SIG-M5 treated with dmso at 0.1 percent for 504 hours (cell line): ENCODE data around the gene KRTAP3-3.
A peak's percentile ranks its signal among the peaks of the same experiment; 100 is the strongest.

Experiments used
- DNase-seq: peaks from one replicate; lab custom pipeline; 2025; ENCODE audit not compliant: unreplicated experiment; lab: John Stamatoyannopoulos, UW

Gene KRTAP3-3

DNA sequence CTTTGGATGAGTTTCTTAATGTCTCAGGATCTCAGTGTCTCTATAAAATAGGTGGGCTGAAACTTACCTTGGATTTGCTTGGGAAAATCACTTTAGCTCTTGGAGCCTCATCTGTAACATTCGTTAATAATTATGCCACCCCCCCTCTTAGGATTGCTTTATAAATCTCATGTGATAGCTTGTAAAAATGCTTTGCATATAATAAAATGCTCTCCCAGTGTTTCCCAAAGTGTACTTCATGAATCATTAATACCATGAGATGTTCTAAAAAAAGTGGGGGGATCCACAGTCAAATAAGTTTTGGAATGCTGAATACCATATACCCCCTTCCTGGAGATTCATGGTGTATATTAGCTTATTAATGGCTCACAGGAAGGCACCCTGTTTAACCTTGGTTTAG lies 32.4 kb downstream of the KRTAP3-3 start:
- DNase-seq = no peak

- no peak for DNase-seq
These were observed 33.8 kb downstream of the KRTAP3-3 start for GRCh38 chr17:40960144-40960543.

DNA sequence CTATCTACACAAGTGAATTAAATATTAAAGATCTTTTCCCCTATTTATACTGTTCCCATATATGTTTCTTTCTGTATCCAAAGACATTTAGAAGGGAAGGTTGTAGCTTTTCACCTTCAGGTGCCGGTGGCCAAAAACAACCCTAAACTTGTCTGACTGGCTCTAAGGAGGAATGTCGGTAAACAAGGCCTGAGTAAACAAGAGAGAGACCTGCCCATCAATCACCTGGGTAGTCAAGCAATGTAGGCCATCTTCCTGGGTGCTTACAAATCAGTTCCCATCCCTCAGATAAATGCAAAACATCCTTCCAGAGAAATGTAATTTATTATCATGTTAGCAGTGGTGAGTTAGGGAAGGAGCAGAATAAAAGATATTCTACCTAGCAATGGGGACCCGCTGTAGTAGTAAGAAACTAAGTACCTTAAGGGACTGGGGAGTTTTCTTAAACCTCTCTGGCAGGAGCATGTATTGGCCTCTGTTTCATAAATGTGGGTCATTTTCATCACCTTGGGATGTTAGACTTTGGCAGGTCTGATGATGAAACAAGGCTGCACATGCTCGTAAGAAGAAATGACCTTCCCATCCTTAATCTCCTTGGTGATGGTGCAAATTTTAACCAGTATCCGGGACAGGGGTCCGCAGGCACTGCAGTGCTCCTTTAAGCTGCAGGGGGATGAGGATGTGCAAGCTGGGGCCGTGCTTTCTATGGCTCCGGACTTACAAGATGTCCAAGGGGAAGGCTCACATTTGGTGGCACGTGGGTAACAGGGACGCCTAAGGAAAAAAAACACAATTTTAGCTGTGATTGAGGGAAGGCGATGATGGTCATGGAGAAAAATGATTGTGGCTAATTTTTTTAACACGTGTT lies 35.6 kb downstream of the KRTAP3-3 start:
- DNase-seq = peak; percentile 40

- DNase-seq = peak; percentile 24
These were observed 37.3 kb downstream of the KRTAP3-3 start for GRCh38 chr17:40956401-40957254.

DNA sequence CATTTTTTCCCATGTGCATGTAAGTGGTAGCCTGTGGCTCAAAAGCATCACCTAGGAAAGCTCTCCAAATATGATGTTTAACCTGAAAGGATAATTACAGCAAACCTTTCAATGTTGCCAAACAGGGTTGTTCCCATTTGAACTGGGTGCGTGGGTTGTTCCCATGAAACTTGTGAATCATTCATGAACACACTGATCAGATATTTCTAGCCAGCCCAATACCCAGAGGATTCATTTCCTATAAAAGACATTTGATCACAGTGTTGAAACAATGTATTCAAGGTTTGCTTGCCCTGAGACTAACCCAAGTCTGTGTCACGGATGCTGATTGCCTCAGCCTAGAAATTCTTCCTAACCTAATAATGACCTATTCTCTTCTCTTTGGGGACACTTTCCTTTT lies 40.1 kb downstream of the KRTAP3-3 start:
- DNase-seq = no peak

DNA sequence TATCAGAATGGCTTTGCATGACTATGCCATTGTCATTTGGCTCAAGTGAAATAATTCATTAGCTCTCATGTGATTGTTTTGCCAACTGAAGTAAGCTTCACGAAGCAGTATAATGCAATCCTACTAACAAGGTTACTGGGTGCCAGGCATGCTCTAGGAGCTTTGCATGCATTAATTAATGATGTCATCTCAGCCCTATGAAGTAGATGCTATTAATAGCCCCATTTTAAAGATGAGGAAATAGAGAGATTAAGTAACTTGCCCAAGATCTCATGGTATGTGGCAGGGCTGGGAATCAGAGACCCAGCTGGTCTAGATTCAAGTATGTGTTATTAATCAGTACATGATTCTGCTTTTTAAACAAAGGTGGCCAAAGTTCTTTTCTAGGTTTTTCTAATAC lies 41.3 kb downstream of the KRTAP3-3 start:
- DNase-seq = peak; percentile 1

- no peak for DNase-seq
These were observed 41.8 kb downstream of the KRTAP3-3 start for GRCh38 chr17:40952154-40952553.

GRCh38 chr17:40951011-40951622 lies 42.8 kb downstream of the KRTAP3-3 start:
- no peak for DNase-seq

DNA sequence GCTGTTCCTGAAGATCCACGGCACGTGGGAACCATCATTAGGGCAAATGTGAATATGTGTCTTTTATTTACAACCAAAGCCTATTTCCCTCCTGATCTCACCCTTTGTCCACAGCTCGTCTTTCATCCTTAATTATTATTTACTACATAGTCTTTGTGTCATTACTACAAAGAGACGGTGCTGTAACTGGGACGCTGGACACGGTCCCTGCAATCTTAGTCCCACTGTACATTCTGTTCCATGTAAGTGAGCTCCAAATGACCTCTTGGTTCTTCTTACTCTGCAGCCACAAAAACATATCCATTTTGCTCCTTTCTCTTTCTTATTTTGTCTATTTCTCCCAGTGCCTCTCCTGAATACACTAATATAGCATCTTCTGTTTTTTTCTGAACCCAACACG lies 43.8 kb downstream of the KRTAP3-3 start:
- no peak for DNase-seq

DNA sequence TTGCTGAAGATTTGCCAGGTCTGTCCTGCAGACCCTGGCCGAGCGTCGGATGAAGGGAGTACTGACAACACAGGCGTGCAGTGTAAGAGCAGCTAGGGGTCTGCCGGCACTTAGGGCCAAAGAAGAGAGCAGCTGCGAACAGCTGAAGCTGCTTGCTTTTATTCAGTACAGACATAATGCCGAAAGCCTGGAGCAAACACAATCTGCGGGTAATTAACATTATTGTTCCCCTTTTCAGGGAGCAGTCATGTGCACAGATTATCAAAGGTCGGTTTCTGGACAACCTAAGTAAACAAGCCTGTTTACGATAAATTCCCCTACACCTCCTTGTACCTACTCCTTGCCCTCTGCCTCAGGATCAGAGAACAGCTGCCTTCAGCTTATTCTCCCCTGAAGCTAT lies 44.5 kb downstream of the KRTAP3-3 start:
- no peak for DNase-seq

DNA sequence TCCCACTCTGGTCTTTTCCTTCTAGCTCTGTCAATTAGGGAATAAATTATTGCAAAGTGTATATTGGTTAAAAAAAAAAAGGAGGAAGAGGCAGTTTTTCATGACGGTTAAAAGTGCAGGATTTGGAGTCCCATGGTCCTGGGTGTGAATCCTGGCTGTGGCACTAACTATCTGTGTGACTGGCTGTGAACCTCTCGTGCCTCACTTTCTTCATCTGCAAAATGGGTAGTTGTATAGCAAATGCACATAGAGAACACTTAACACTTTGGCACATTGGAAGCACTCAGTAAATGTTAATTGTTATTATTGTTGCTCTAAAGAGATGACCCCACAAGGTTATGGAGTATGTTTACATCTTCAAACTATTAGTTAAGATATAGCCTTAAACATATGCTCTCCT lies 46.0 kb downstream of the KRTAP3-3 start:
- no peak for DNase-seq

- DNase-seq = no peak
These were observed 48.5 kb downstream of the KRTAP3-3 start for GRCh38 chr17:40945414-40945813.

- DNase-seq = no peak
These were observed 49.4 kb downstream of the KRTAP3-3 start for GRCh38 chr17:40944531-40944930.
